ENCODE measurements around the gene SLC37A2.

The SLC37A2 gene

DNA sequence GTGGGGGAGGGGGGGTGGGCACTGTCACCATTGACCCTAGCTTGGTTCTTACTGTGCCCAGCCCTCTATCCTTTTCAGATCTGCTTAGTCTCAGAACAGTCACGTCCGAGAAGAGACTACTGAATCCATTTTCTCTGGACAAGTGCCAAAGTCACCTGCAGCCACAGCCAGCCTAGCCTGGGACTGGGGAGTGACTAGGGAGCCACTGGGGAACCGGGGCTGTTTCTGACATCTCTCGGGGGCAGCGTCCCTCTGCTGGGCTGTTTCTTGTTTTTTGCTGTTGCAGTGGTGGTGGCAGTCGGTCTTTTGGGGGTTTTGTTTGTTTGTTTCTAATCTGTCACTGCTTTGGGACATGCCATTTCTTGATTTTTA, 8.7 kb downstream of the SLC37A2 start:
- no peak for DNase-seq

DNA sequence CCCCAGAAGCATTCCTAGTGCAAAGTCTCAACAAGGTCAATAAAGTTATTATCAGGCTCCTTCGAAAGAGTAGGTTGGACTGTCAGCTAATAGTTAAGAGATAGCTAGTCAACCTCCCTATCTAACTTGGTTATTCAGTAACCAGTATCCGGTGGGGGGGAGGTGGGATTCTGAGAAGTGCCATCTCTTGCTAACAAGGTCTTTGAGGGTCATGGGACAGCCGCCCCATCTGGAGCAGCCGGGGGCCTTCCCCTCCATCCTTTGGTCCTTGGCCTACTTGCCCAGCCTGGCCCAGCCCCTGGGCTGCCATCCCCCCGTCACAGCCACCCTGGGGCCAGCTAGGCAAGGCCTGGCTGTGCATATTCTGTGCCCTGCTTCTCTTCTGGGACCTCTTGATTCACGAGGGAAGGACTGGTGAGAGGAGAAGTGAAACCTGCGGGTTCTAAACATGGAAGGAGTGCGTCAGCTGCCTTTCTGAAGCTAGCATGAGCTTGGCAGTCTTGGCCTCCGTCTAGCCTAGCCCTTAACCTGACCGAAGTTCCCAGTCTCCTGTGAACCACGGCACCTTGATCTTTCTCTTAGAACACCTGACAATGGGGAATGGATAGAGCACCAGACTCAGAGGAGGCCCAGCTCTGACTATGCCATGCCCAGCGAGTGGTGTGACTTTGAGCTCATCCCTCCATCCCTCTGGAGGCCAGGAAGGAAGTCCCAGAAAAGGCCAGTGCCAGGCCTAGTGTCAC, 9.3 kb downstream of the SLC37A2 start:
- DNase-seq: no peak

DNA sequence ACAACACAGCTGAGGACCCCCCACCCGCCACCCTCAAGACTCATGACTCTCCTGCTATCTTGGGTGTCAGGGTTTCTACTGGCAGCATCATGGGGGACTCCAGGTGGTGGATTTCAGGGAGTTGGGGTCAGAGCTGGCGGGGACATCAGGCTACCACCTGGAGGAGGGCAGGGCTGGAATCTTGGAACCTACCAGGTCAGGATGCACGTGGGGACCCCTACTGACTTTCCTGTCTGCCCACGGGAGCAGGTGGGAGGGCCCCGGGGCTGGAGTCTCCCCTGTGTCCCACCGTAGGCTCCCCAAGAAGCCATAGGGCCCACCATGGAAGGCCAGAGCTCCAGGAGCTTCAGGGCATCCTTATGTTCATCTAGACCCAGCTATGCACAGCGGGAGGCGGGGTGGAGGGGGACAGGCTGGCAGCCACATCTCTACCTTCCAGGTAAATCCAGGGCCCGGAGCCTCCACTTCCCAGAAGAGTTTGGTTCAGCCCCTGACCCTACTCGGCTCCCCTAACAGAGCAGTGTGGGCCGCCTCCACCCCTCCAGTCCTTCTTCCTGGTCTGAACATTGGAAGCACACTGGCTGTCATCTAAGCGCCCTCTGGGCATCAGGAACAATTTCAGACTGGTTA, 10.0 kb downstream of the SLC37A2 start:
- DNase-seq: no peak

DNA sequence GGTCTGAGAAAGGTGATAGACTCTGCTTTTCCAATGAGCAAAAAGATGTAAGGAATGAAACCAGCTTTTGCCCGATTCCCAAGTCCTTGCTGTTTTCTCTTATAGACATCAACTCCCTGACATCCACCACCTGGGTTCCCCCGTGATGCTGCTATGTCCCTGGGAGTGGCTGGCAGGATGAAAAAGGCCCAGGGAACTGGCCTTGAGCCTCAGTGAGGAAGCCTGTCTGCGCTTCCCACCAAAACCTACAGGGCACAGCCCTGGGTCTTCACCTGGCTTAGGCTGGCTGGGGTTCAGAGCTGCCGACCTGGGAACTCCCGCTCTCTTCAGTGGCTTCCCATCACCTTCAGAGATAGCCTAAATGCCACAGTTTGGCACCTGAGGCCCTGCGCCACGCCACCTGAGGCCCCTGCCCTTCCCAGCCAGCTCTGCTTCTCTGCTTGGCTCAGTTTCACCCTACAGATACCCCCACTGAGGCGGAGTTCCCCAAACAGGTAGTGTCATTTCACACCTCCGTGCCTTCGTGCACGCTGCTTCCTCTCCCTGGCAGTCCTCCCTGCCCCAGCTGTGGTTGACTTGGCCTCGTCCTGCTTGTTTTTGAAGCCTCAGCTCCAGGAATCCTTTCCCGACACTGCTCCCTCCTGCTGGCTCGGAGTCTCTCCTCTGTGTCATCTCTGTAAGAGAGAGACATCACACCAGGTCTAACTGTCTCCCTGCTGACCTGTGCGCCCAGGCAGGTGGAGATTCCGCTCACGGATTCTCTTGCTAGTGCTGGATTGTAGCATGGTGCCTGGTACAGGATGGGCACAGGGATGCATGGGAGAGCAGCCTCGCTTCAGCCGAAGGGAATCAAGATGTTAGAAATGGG, 10.7 kb downstream of the SLC37A2 start:
- no peak for DNase-seq

DNA sequence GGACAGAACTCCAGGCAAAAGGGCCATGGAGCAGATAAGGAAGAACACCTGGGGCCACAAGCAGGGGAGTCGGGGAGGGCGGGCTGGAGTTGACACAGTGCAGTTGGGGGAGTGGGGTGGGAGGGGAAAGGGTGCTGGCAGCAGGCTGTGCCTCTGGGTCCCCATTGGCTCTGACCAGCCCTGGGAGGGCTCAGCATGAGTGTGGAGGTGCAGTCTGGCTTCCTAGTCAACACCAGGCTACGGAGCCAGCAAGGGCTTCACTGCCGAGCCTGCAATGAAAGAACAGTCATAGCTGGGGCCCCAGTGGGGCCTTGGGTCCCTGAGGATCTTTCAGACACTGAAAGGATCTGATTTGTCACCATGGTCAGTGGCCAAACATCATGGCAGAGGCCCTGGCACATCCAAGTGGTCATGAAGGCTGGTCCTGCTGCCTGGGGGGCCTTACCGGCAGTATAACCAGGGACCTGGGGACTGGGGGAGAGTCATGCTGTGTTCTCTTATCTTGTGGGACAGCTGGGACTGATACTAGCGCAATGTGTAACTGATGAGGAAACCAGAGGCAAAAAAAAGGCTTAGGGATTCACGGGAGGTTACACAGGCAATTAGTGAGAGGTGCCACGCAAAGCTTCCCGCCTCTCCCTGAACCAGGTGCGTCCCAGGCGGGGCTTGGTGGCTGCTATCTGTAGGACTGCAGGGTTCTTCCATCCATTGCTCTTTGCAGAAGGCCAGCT, 11.6 kb downstream of the SLC37A2 start:
- no peak for DNase-seq

DNA sequence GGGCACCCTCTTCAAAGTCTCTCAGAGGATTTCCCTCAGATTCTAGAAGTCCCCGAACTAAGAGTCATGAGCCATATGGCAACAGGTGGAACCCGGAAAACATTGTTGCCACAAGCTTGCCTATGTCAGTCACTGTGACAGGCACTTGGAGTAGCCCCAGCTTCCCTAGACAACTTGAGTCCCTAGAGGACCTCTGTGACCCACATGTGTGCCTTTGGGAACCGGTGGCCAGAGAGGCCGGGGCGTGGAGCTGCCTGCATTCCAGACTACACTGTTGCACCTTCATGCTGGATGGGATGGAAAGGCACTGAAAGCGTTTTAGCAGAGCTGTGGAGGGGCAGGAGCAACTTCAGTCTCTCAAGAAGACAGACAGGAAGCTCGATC, 12.1 kb downstream of the SLC37A2 start:
- DNase-seq: no peak

DNA sequence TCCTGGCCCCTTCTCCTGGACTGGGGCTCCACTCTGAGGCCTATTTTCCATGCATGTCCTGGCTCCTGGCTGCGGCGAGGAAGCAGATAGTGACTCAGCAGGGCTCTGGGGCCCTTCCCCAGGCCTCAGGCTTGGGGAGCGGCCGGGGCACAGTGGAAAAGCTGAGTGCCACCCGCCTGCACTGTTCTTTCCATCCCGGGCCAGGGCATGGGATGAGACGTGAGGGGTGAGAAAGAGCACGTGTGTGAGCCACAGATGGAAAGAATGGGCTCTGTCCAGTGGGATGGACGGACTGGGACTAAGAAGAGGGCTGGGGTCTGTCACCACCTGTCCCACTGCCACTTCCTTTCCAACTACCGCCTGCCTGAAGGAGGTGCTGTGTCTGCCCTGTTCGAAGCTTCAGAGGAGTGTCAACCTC, 12.8 kb downstream of the SLC37A2 start:
- DNase-seq: no peak

DNA sequence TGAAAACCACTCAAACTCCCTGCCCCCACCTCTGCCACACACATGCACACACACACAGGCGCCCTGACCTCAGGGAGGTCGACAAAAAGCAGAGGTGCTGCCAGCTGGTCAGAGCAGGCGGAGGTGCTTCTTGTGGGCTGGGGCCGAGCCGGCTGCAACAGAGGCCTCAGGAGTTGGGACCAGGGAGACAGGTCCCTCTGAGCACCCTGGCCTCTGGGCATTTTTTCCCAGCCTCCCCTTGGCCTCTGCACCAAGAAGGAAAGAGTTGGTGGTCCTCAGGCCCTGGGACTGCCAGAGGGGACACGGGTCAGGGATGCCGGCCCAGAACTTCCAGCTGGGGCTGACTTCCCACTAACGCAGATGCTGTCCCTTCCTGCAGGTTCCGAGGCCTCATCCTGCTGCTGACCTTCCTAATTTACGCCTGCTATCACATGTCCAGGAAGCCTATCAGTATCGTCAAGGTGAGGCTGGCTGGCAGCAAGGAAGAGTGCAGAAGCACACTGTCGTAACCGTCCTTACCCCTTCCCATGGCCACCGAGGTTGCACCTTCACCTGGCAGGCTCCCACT, 13.4 kb downstream of the SLC37A2 start:
- DNase-seq: no peak

DNA sequence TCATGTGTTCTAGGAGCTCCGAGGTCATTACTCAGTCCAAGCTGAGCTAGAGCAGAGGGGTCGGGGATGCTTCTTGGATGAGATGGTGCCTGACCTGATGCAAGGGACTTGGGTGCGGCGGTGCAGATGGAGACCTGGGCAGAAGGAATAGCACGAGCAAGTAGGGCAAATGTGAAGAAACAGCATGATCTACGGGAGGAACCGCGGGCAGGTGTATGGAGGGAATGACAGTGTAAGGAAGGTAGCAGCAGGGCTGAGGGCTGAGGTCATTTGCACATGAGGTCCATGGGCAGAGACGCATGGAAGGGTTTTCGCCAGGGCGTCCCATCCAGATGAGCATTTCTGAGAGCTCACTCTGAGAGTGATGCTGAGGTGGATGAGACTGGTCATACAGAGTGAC, 14.9 kb downstream of the SLC37A2 start:
- no peak for DNase-seq

DNA sequence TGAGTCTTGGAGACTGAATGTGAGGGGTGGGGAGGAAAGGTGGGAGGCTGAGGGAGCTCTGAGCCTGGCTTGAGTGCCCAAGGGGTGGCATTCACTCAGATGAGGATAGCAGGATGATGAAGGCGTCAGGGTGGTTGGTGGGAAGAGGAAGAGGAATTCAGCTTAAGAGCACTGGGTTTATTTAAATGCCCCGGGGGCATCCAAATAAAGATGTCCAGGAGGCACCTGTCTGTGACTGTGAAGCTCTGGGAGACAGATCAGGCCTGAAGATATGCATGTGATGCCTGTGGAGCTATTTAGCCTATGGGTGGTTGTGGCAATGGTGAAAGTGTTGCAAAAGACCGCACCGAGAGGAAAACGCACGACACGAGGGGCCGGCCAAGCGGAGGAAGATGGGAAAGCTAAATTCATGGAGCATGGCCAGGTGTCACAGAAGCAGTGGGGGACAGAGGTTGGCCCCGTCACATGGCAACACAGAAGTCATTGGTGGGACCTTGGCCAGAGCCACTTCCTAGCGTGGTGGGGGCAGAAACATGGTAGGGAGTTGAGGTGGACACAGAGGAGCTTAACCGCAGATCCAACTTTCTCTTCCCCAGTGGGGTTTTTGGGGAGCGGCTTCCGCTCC, 15.5 kb downstream of the SLC37A2 start:
- DNase-seq: no peak

DNA sequence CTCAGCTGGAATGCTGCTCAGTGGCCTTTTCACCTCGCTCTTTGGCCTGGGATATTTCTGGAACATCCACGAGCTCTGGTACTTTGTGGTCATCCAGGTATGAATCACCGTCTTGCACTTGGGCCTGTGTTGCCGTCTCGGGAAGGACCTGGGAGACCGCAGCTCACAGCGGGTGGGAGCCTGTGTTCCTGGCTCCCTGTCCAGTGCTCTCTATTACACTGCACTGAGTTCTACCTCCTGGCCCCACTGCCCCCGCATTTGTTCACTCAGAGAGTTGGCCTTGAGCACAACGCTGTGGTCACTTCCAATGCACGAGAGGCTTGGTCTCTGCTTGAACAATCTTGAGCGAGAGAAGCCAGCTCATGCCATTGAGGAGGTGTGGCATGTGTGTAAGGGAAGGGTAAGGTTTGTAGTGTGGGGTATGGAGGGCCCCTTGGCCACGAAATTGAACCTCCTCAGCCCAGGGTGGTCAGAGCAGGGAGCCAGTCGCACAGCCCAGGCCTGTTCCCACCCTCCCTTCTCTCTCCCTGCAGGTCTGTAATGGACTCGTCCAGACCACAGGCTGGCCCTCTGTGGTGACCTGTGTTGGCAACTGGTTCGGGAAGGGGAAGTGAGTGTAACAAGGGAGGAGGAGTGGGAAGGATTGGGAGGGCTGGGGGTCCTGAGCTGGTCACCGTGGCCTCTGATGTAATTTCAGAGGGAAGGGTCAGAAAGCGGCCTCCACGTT, 16.2 kb downstream of the SLC37A2 start:
- no peak for DNase-seq

DNA sequence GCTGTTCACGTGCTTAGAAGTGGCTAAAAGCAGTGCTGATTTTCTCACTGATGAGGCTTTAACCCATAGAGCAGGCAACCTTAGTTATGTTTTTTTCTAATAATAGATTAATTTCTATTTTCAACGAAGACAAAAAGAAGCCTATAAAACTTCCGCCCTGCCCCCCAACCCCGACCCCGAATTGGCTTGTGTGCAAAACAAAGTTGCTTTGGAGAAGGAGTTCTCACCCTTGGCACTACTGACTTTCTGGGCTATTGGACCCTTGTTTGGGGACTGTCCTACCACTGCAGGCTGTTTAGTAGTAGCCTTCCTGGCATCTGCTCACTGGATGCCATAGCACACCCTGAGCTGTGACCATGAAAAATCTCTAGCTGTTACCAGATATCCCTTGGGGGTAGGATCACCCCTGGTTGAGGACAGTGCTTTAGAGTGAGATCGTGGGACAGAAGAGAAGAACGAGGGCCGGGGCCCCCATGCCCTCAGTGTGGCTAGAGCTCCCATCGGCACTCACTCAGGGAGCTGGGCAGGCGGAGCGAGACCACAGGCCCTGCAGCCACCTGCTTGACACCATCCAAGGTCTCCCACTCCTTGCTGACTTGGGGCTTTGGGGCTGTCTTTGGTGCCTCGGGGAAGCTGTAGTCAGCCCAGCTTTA, 16.9 kb downstream of the SLC37A2 start:
- no peak for DNase-seq

DNA sequence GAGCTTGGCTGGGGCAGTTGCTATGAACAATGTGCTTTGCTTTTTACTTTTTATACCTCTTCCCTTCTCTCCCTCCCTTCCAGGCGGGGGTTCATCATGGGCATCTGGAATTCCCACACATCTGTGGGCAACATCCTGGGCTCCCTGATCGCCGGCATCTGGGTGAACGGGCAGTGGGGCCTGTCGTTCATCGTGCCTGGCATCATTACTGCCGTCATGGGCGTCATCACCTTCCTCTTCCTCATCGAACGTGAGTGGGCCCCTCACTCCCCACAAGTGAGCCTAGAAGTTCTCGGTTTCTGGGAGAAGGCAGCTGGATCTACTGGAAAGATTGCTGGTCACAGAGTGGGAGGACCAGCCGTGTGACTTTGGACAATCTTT, 17.4 kb downstream of the SLC37A2 start:
- DNase-seq: no peak

DNA sequence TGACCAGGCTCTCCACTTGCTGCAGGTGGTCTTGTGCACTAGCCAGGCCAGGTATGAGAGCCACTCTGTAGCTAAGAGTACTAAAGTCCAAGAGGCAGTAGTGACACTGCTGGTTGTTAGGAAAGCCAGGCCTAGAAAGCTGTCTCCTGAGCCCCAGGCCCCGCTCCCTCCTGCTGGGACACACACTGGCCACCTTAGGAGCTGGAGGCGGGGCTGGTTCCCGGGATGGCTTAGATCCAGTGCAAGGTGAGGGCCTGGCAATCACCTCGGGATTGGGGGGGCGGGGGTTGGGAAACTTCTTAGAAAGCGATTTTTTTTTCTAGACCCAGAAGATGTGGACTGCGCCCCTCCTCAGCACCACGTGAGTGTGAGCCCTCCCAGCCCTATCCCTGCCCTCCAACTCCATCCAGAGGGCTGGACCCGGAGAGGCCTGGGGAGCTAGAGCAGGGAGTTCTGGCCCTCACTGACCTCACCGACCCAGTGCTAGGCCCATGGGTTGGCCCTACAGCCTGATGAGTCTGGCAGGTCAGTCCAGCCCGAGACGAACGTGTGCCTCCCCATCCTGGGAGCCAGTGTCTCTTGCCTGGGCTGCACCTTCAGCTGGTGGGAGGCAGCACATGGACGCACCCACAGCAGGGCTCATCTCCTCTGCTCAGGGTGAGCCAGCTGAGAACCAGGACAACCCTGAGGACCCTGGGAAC, 18.1 kb downstream of the SLC37A2 start:
- no peak for DNase-seq

DNA sequence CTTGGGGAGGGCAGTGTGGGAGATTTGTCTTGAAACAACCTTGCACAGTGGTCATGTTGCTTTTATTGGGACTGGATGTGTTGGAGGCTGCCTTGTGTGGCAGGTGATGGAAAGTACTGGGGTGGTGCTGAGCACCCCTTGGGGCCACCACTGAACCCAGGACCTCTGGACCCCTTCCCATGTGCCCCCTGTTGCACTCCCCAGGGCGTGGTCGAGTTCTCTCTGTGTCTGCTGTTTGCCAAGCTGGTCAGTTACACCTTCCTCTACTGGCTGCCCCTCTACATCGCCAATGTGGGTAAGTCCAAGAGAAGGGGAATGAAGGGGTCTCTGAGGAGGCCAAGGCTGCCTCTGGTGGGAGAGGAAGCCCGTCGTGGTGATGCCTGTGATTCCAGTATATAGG, 18.9 kb downstream of the SLC37A2 start:
- no peak for DNase-seq

DNA sequence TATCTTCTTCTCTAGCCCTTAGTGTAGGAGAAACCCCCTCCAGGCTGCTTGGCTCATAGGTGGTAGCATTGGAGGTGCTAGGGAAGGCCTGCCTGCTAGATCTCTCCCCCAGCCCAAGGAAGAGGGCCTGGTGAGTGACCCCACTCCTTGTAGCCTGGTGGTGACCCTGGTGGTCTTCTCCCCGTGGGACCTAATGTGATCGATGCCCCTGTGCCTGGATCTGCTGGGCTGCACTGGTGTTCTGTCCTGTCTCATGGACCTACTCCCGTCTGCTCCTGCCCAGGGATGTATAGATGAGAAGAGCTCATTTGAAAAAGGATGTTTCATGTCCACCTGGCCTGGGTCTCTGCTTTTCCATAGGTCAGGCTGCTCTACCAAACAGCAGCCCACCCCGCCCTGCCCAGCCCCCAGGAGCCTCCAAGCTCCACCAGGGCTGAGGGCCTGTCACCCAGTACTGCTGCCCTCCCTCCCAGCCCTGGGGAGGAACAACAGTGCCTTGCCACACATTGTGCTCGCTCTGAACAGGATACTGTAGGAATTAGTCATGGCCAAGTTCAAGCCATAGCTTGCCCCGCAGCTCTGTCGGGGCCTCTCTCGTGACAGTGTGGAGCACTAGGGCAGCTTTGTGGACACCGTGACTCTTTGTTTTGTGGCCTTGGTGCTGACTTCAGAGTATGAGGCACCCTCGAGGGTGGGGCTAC, 19.7 kb downstream of the SLC37A2 start:
- no peak for DNase-seq

DNA sequence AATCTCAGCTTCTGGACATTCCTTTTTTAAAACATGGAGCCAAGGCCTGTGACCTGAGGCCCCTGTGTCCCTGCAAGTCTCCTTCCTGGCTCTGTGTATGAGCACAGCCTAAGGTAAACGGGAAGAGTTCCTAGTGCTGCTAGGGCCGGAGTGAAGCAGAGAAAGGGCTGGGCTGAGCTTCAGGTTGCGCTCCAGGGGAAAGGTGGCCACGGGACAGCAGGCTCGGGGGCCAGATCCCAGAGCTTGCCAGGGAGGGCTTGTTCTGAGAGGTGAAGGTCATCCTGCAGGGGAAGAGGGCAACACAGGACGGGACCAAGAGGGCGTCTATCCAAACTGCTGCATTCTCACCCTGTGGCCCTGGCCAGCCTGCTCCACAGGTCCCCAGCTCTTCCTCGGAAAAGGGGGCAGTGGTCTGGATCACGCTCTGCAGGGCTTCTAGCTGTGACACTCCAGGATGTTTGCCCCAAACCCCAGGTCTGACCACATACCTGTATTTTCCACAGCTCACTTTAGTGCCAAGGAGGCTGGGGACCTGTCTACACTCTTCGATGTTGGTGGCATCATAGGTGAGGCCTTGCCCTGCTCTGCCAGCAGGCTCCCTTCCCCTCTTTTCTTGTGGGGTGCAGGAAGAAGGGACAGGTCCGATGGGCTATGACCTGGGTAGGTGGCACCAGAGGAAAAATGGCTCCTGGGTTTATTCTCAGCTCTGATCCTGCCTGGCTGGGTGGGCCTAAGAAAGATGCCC, 20.4 kb downstream of the SLC37A2 start:
- no peak for DNase-seq

DNA sequence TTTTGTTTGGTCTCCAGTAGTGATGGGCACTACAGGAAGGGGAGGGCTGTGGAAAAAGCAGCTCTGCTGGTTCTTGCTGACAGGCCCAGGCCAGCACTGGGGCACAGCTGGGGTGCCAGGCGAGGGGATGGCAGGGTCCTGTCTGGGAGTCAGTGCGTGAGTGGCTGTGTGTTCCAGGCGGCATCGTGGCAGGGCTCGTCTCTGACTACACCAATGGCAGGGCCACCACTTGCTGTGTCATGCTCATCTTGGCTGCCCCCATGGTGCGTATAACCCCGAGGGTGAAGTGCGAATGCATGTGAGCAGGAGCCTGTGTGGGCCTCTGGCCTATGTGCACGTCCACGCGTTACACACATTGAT, 20.9 kb downstream of the SLC37A2 start:
- no peak for DNase-seq

DNA sequence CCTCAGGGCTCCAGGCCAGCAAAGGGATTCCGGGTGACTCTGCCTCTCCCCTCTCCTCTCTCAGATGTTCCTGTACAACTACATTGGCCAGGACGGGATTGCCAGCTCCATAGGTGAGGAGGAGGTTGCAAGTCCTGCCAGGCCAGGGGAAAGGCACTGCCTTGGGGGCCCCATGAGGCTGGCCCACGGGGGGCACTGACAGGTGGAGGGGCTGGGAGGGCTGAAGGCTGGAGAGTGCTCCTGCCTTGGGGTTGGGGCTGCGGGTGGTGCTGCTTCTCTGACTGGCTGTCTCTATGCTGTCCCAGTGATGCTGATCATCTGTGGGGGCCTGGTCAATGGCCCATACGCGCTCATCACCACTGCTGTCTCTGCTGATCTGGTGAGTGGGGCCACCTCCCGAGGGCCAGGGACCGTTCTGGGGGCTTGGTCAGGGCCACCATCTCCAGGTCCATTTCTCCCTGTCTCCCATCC, 21.7 kb downstream of the SLC37A2 start:
- DNase-seq: no peak
